IMR-90 (cell line): ENCODE data around the gene GJA4. TPM values are rescaled to one million over a fixed set of nuclear protein-coding genes. Genes with fewer than 3 reads are reported as not detected.

ENCODE experiments used
- ATAC-seq: fragments of 200-7000 bp; cut with Tn5 transposase; 2 replicates; pipeline ENCODE4 v1.9.1; 2020; ENCODE audit warnings: low read depth, mild to moderate bottlenecking, moderate library complexity
- BruUV-seq: library from RNA; stranded (reverse); fragments of 400-500 nt; replicated peaks from 2 replicates; lab custom pipeline; 2021; lab: Mats Ljungman, UMichigan
- CTCF ChIA-PET: fragments of 300-600 bp; formaldehyde crosslinking; extraction: SDS; loops from one replicate; lab custom pipeline; 2021; ENCODE audit warnings: antibody characterized with exemption; lab: Yijun Ruan, JAX
- POLR2A ChIA-PET: fragments of 300-600 bp; sonication (Branson Sonifier 250); formaldehyde crosslinking; loops from one replicate; lab custom pipeline; 2022; ENCODE audit warnings: antibody characterized with exemption; ENCODE audit not compliant: unreplicated experiment; lab: Charles Lee
- DNase-seq: peaks from one replicate; pipeline ENCODE4 v3.0.0; 2013
- H2AFZ ChIP-seq: replicated peaks from 2 replicates; pipeline ENCODE3; 2013; ENCODE audit warnings: low read length, mild to moderate bottlenecking; ENCODE audit not compliant: poor library complexity
- H2AK5ac ChIP-seq: 2 replicates; pipeline ENCODE4 v1.6.1; 2013; ENCODE audit warnings: low read depth, low read length, inconsistent platforms
- H2AK9ac ChIP-seq: replicated peaks from 2 replicates; pipeline ENCODE3; 2013; ENCODE audit warnings: mild to moderate bottlenecking, low read depth, low read length, moderate library complexity; ENCODE audit not compliant: poor library complexity
- H2BK120ac ChIP-seq: 2 replicates; pipeline ENCODE4 v1.6.1; 2013; ENCODE audit warnings: low read depth, low read length, inconsistent platforms
- H2BK15ac ChIP-seq: 3 replicates; pipeline ENCODE4 v1.6.1; 2013; ENCODE audit warnings: low read depth, low read length, inconsistent platforms
- H2BK20ac ChIP-seq: 2 replicates; pipeline ENCODE4 v1.6.1; 2013; ENCODE audit warnings: low read depth, mild to moderate bottlenecking, inconsistent platforms, low read length, moderate library complexity
- H2BK5ac ChIP-seq: 2 replicates; pipeline ENCODE4 v1.6.1; 2013; ENCODE audit warnings: mild to moderate bottlenecking, low read depth, low read length, inconsistent platforms; ENCODE audit not compliant: poor library complexity, severe bottlenecking
- H3K14ac ChIP-seq: replicated peaks from 2 replicates; pipeline ENCODE4 v1.6.1; 2013; ENCODE audit warnings: low read depth, low read length, inconsistent platforms
- H3K18ac ChIP-seq: 2 replicates; pipeline ENCODE4 v1.6.1; 2013; ENCODE audit warnings: low read depth, low read length, control low read depth
- H3K23ac ChIP-seq: 2 replicates; pipeline ENCODE4 v1.6.1; 2013; ENCODE audit warnings: low read depth, low read length, inconsistent platforms
- H3K27ac ChIP-seq: 2 replicates; pipeline ENCODE4 v1.5.1; 2013; ENCODE audit warnings: mild to moderate bottlenecking, control low read depth, low read length; ENCODE audit not compliant: insufficient read depth
- H3K27me3 ChIP-seq: 2 replicates; pipeline ENCODE4 v1.6.1; 2013; ENCODE audit warnings: low read length; ENCODE audit not compliant: control insufficient read depth, insufficient read depth
- H3K36me3 ChIP-seq: 2 replicates; pipeline ENCODE4 v1.6.1; 2013; ENCODE audit warnings: low read length, mixed read lengths; ENCODE audit not compliant: control insufficient read depth, insufficient read depth
- H3K4ac ChIP-seq: 2 replicates; pipeline ENCODE4 v1.6.1; 2013; ENCODE audit warnings: low read depth, low read length, inconsistent platforms
- H3K4me1 ChIP-seq: 2 replicates; pipeline ENCODE4 v1.6.1; 2013; ENCODE audit warnings: low read length, mixed read lengths; ENCODE audit not compliant: control insufficient read depth, insufficient read depth
- H3K4me2 ChIP-seq: 2 replicates; pipeline ENCODE4 v1.6.1; 2013; ENCODE audit warnings: low read depth, mild to moderate bottlenecking, control low read depth, low read length, moderate library complexity
- H3K4me3 ChIP-seq: 2 replicates; pipeline ENCODE4 v1.5.1; 2013; ENCODE audit warnings: low read depth, mild to moderate bottlenecking, control low read depth, low read length, moderate library complexity; ENCODE audit not compliant: insufficient read depth
- H3K56ac ChIP-seq: 2 replicates; pipeline ENCODE4 v1.6.1; 2013; ENCODE audit warnings: low read length, inconsistent platforms; ENCODE audit not compliant: insufficient read depth; ENCODE audit errors: extremely low read depth
- H3K79me1 ChIP-seq, 2 experiments: 2 replicates each; pipeline ENCODE4 v1.6.1; 2013; ENCODE audit warnings: low read length in 2 of 2, inconsistent platforms in 1 of 2, low read depth in 1 of 2
- H3K9ac ChIP-seq: 2 replicates; pipeline ENCODE4 v1.6.1; 2013; ENCODE audit warnings: low read depth, low read length, control low read depth
- H3K9me1 ChIP-seq: 2 replicates; pipeline ENCODE4 v1.6.1; 2013; ENCODE audit warnings: low read length, inconsistent platforms; ENCODE audit not compliant: insufficient read depth
- H3K9me3 ChIP-seq: 2 replicates; pipeline ENCODE4 v1.6.1; 2013; ENCODE audit warnings: low read length; ENCODE audit not compliant: control insufficient read depth, insufficient read depth
- H4K20me1 ChIP-seq: 2 replicates; pipeline ENCODE4 v1.6.1; 2013; ENCODE audit warnings: low read length, inconsistent platforms; ENCODE audit not compliant: insufficient read depth
- H4K5ac ChIP-seq: 2 replicates; pipeline ENCODE4 v1.6.1; 2013; ENCODE audit warnings: mild to moderate bottlenecking, low read depth, low read length, control low read depth
- H4K8ac ChIP-seq, 2 experiments: 2 replicates each; pipeline ENCODE4 v1.6.1; 2013; ENCODE audit warnings: low read depth in 2 of 2, low read length in 2 of 2, control low read depth in 1 of 2, inconsistent platforms in 1 of 2
- H4K91ac ChIP-seq: 2 replicates; pipeline ENCODE4 v1.6.1; 2013; ENCODE audit warnings: low read depth, low read length, inconsistent platforms; ENCODE audit not compliant: insufficient read depth
- CHD1 ChIP-seq: IDR thresholded peaks from 2 replicates; pipeline ENCODE4 v1.6.1; 2012; ENCODE audit warnings: low read depth, low read length, improper control_type of control experiment
- MAZ ChIP-seq: IDR thresholded peaks from 2 replicates; pipeline ENCODE4 v1.6.1; 2012; ENCODE audit warnings: low read depth, mild to moderate bottlenecking, low read length, improper control_type of control experiment, moderate library complexity, borderline replicate concordance
- NFE2L2 ChIP-seq: fragments of 150-350 bp; IDR thresholded peaks from 2 replicates; pipeline ENCODE4 v1.6.1; 2016; ENCODE audit warnings: low read depth, mild to moderate bottlenecking, low read length
- POLR2A ChIP-seq: IDR thresholded peaks from 2 replicates; pipeline ENCODE4 v1.6.1; 2012; ENCODE audit warnings: mild to moderate bottlenecking, low read depth, low read length
- RAD21 ChIP-seq: IDR thresholded peaks from 2 replicates; pipeline ENCODE4 v1.6.1; 2012; ENCODE audit warnings: low read length, improper control_type of control experiment
- WGBS, 2 experiments: methylation state at CpG; one replicate each; pipeline versions ENCODE4 v1.1.5 to v1.1.7; 2013; ENCODE audit warnings: missing lambda C conversion rate in 2 of 2; ENCODE audit not compliant: insufficient read length in 1 of 2; ENCODE audit errors: extremely low coverage in 2 of 2; 5-methylcytosine and 5-hydroxymethylcytosine counted together
- dilution Hi-C: fragments of 300-500 bp; cut with HindIII; formaldehyde crosslinking; loops from one replicate; pipeline ENCODE4 v1.14.3; 2018; ENCODE audit warnings: low sequenced_read_pairs; ENCODE audit not compliant: unreplicated experiment
- in situ Hi-C: fragments of 300-500 bp; cut with MboI; formaldehyde crosslinking; loops from 3 replicates; pipeline ENCODE4 v1.14.3; 2019; ENCODE audit warnings: low sequenced_read_pairs, inconsistent platforms, mixed read lengths
- intact Hi-C: fragments of 100-400 bp; cut with micrococcal nuclease; formaldehyde crosslinking; loops from 2 replicates; pipeline ENCODE4 v1.10.0; 2022
- polyA plus RNA-seq, 3 experiments: library from polyadenylated mRNA; depleted of rRNA; stranded (reverse); fragments of >200 nt; gene quantifications; 2 replicates each; pipeline ENCODE4 v1.2.3, GENCODE V29; 2012; ENCODE audit warnings: low replicate concordance in 1 of 3
- total RNA-seq: library from RNA; depleted of rRNA; stranded (reverse); fragments of >200 nt; gene quantifications from 2 replicates; pipeline ENCODE4 v1.2.3, GENCODE V29; 2012

GJA4 gene
- total and polyA plus RNA-seq, 2 of the 4 experiments (the other 2 are of a cell fraction) = not detected

DNA sequence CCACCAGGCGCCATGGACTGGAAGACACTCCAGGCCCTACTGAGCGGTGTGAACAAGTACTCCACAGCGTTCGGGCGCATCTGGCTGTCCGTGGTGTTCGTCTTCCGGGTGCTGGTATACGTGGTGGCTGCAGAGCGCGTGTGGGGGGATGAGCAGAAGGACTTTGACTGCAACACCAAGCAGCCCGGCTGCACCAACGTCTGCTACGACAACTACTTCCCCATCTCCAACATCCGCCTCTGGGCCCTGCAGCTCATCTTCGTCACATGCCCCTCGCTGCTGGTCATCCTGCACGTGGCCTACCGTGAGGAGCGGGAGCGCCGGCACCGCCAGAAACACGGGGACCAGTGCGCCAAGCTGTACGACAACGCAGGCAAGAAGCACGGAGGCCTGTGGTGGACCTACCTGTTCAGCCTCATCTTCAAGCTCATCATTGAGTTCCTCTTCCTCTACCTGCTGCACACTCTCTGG is 8.0 kb upstream of the GJA4 start:
- no peak overlapping the region for H2BK5ac ChIP-seq
- no peak overlapping the region for H3K9ac ChIP-seq
- H3K79me1 ChIP-seq = no peaks in the 10 kb centered on the region
- DNase-seq (no peak), ATAC-seq (no peak)
- H3K18ac ChIP-seq = no peak overlapping the region
- H3K56ac ChIP-seq = no peak overlapping the region
- in situ Hi-C loops (no loop called here), intact Hi-C loops (loop anchor here (5.0 kb wide), 2 partner anchors 198 to 393 kb away; no protein-coding TSS in a partner anchor), dilution Hi-C loops (no loop called here)
- no peaks in the 10 kb centered on the region for H3K36me3 ChIP-seq
- peaks cover 30% of the 10 kb centered on the region for H3K27me3 ChIP-seq
- no peak overlapping the region for H3K14ac ChIP-seq
- no peaks in the 10 kb centered on the region; the same call in 1 of the 2 replicates for H4K20me1 ChIP-seq
- no peak overlapping the region for H3K23ac ChIP-seq
- H3K4me3 ChIP-seq = no peak overlapping the region
- H3K4me2 ChIP-seq = no peak overlapping the region
- H3K4me1 ChIP-seq = peaks cover 7% of the 10 kb centered on the region; the same call in 1 of the 2 replicates
- 84% methylated on average over 9 of the region's 28 CpGs; no CpG with 5 or more reads in 1 of the 2 experiments for WGBS, 2 experiments
- H3K27ac ChIP-seq = no peak overlapping the region
- no peak overlapping the region for H2BK20ac ChIP-seq
- no peak overlapping the region for H4K5ac ChIP-seq
- no TSS peak for BruUV-seq
- TF ChIP-seq RAD21 (no peak), NFE2L2 (no peak), POLR2A (no peak), MAZ (no peak), CHD1 (no peak)
- H3K4ac ChIP-seq = no peak overlapping the region
- H4K91ac ChIP-seq = no peak overlapping the region
- no peak overlapping the region for H2BK120ac ChIP-seq
- H2AK5ac ChIP-seq = no peak overlapping the region
- no peak overlapping the region for H2AK9ac ChIP-seq
- H3K9me3 ChIP-seq = peaks cover 6% of the 10 kb centered on the region
- no peak overlapping the region for H4K8ac ChIP-seq
- CTCF ChIA-PET = interaction anchor here (0.7 kb wide), 1 partner anchor 980 kb away, joined by 3 read pairs; no protein-coding TSS in a partner anchor
- no peak overlapping the region for H2AFZ ChIP-seq
- no peak overlapping the region for H2BK15ac ChIP-seq
- POLR2A ChIA-PET = no interaction called here
- peaks cover 4% of the 10 kb centered on the region; the same call in 1 of the 2 replicates for H3K9me1 ChIP-seq
